ENCODE data around the gene RFX2. TPM values are rescaled to one million over a fixed set of nuclear protein-coding genes. Genes with fewer than 3 reads are reported as not detected.
A peak's percentile ranks its signal among the peaks of the same experiment; 100 is the strongest.

The RFX2 gene
- total RNA-seq, 1 donor from 2014 or later = 5.2 TPM

GRCh38 chr19:6070207-6070681 is 40.1 kb downstream of the RFX2 start:
- H3K4me1 ChIP-seq (ENCODE audit: control insufficient read depth in 3 of 3, insufficient read depth in 3 of 3, low read length in 3 of 3) = peaks cover 15 to 30% (median 30%) of the 10 kb centered on the region in 3 donors
- H3K9me3 ChIP-seq (ENCODE audit: control insufficient read depth in 3 of 3, low read length in 3 of 3) = no peaks in the 10 kb centered on the region
- H3K27ac ChIP-seq (ENCODE audit: low read depth, low read length) = peak overlapping the region; percentile 29
- H3K27me3 ChIP-seq (ENCODE audit: control insufficient read depth in 3 of 3, insufficient read depth in 3 of 3, low read length in 3 of 3) = no peaks in the 10 kb centered on the region
- no peaks in the 10 kb centered on the region for H3K36me3 ChIP-seq (ENCODE audit: control insufficient read depth in 3 of 3, insufficient read depth in 3 of 3, low read length in 3 of 3)
- no peak overlapping the region for H3K9ac ChIP-seq (ENCODE audit: low read depth in 1 of 3, low read length in 3 of 3)
- no peak overlapping the region for H3K4me3 ChIP-seq (ENCODE audit: low read length in 3 of 3)

GRCh38 chr19:6069268-6069791 is 41.0 kb downstream of the RFX2 start:
- H3K27ac ChIP-seq (ENCODE audit: low read depth, low read length) = no peak overlapping the region
- H3K9ac ChIP-seq (ENCODE audit: low read depth in 1 of 3, low read length in 3 of 3) = no peak overlapping the region
- H3K4me3 ChIP-seq (ENCODE audit: low read length in 3 of 3) = no peak overlapping the region
- peaks cover 15 to 29% (median 27%) of the 10 kb centered on the region in 3 donors for H3K4me1 ChIP-seq (ENCODE audit: control insufficient read depth in 3 of 3, insufficient read depth in 3 of 3, low read length in 3 of 3)
- H3K9me3 ChIP-seq (ENCODE audit: control insufficient read depth in 3 of 3, low read length in 3 of 3) = no peaks in the 10 kb centered on the region
- H3K36me3 ChIP-seq (ENCODE audit: control insufficient read depth in 3 of 3, insufficient read depth in 3 of 3, low read length in 3 of 3) = no peaks in the 10 kb centered on the region
- H3K27me3 ChIP-seq (ENCODE audit: control insufficient read depth in 3 of 3, insufficient read depth in 3 of 3, low read length in 3 of 3) = peaks cover 0 to 2% (median 0%) of the 10 kb centered on the region in 3 donors

GRCh38 chr19:6068711-6069110 is 41.6 kb downstream of the RFX2 start:
- no peaks in the 10 kb centered on the region for H3K9me3 ChIP-seq (ENCODE audit: control insufficient read depth in 3 of 3, low read length in 3 of 3)
- peaks cover 17 to 32% (median 29%) of the 10 kb centered on the region in 3 donors for H3K4me1 ChIP-seq (ENCODE audit: control insufficient read depth in 3 of 3, insufficient read depth in 3 of 3, low read length in 3 of 3)
- H3K4me3 ChIP-seq (ENCODE audit: low read length in 3 of 3) = no peak overlapping the region
- no peak overlapping the region for H3K9ac ChIP-seq (ENCODE audit: low read depth in 1 of 3, low read length in 3 of 3)
- no peaks in the 10 kb centered on the region for H3K36me3 ChIP-seq (ENCODE audit: control insufficient read depth in 3 of 3, insufficient read depth in 3 of 3, low read length in 3 of 3)
- H3K27ac ChIP-seq (ENCODE audit: low read depth, low read length) = no peak overlapping the region
- peaks cover 0 to 8% (median 0%) of the 10 kb centered on the region in 3 donors for H3K27me3 ChIP-seq (ENCODE audit: control insufficient read depth in 3 of 3, insufficient read depth in 3 of 3, low read length in 3 of 3)

- peak overlapping the region; percentile 84 for H3K27ac ChIP-seq (ENCODE audit: low read depth, low read length)
- no peaks in the 10 kb centered on the region for H3K36me3 ChIP-seq (ENCODE audit: control insufficient read depth in 3 of 3, insufficient read depth in 3 of 3, low read length in 3 of 3)
- no peak overlapping the region for H3K4me3 ChIP-seq (ENCODE audit: low read length in 3 of 3)
- no peaks in the 10 kb centered on the region for H3K9me3 ChIP-seq (ENCODE audit: control insufficient read depth in 3 of 3, low read length in 3 of 3)
- no peak overlapping the region for H3K9ac ChIP-seq (ENCODE audit: low read depth in 1 of 3, low read length in 3 of 3)
- H3K4me1 ChIP-seq (ENCODE audit: control insufficient read depth in 3 of 3, insufficient read depth in 3 of 3, low read length in 3 of 3) = peaks cover 24 to 38% (median 34%) of the 10 kb centered on the region in 3 donors
- H3K27me3 ChIP-seq (ENCODE audit: control insufficient read depth in 3 of 3, insufficient read depth in 3 of 3, low read length in 3 of 3) = peaks cover 0 to 10% (median 2%) of the 10 kb centered on the region in 3 donors
Observed at GRCh38 chr19:6067975-6068374, 42.3 kb downstream of the RFX2 start.

GRCh38 chr19:6066661-6067646 is 43.3 kb downstream of the RFX2 start:
- peak overlapping the region; percentile 84 for H3K27ac ChIP-seq (ENCODE audit: low read depth, low read length)
- peaks cover 0 to 10% (median 2%) of the 10 kb centered on the region in 3 donors for H3K27me3 ChIP-seq (ENCODE audit: control insufficient read depth in 3 of 3, insufficient read depth in 3 of 3, low read length in 3 of 3)
- H3K36me3 ChIP-seq (ENCODE audit: control insufficient read depth in 3 of 3, insufficient read depth in 3 of 3, low read length in 3 of 3) = no peaks in the 10 kb centered on the region
- H3K9ac ChIP-seq (ENCODE audit: low read depth in 1 of 3, low read length in 3 of 3) = peak overlapping the region in 2 of 3 donors; percentile 40 to 65
- H3K4me1 ChIP-seq (ENCODE audit: control insufficient read depth in 3 of 3, insufficient read depth in 3 of 3, low read length in 3 of 3) = peaks cover 32 to 48% (median 42%) of the 10 kb centered on the region in 3 donors
- no peaks in the 10 kb centered on the region for H3K9me3 ChIP-seq (ENCODE audit: control insufficient read depth in 3 of 3, low read length in 3 of 3)
- H3K4me3 ChIP-seq (ENCODE audit: low read length in 3 of 3) = peak overlapping the region in 1 of 3 donors; percentile 46

- Histone ChIP-seq H3K36me3 (ENCODE audit: control insufficient read depth in 3 of 3, insufficient read depth in 3 of 3, low read length in 3 of 3) (no peaks in the 10 kb centered on the region), H3K4me1 (ENCODE audit: control insufficient read depth in 3 of 3, insufficient read depth in 3 of 3, low read length in 3 of 3) (peaks cover 35 to 57% (median 52%) of the 10 kb centered on the region in 3 donors)
Observed at GRCh38 chr19:6065685-6066374, 44.5 kb downstream of the RFX2 start.

GRCh38 chr19:6064336-6065073 is 45.8 kb downstream of the RFX2 start:
- no peak overlapping the region for H3K4me3 ChIP-seq (ENCODE audit: low read length in 3 of 3)
- H3K9me3 ChIP-seq (ENCODE audit: control insufficient read depth in 3 of 3, low read length in 3 of 3) = no peaks in the 10 kb centered on the region
- no peak overlapping the region for H3K9ac ChIP-seq (ENCODE audit: low read depth in 1 of 3, low read length in 3 of 3)
- no peaks in the 10 kb centered on the region for H3K36me3 ChIP-seq (ENCODE audit: control insufficient read depth in 3 of 3, insufficient read depth in 3 of 3, low read length in 3 of 3)
- H3K4me1 ChIP-seq (ENCODE audit: control insufficient read depth in 3 of 3, insufficient read depth in 3 of 3, low read length in 3 of 3) = peaks cover 39 to 59% (median 56%) of the 10 kb centered on the region in 3 donors
- H3K27me3 ChIP-seq (ENCODE audit: control insufficient read depth in 3 of 3, insufficient read depth in 3 of 3, low read length in 3 of 3) = peaks cover 0 to 14% (median 2%) of the 10 kb centered on the region in 3 donors
- H3K27ac ChIP-seq (ENCODE audit: low read depth, low read length) = peak overlapping the region; percentile 28

More at GRCh38 chr19:6065685-6066374, 44.5 kb downstream of the RFX2 start:
- H3K27me3 ChIP-seq (ENCODE audit: control insufficient read depth in 3 of 3, insufficient read depth in 3 of 3, low read length in 3 of 3) = peaks cover 0 to 14% (median 2%) of the 10 kb centered on the region in 3 donors
- H3K4me3 ChIP-seq (ENCODE audit: low read length in 3 of 3) = peak overlapping the region in 2 of 3 donors; percentile 11 to 46
- H3K27ac ChIP-seq (ENCODE audit: low read depth, low read length) = peak overlapping the region; percentile 84
- no peaks in the 10 kb centered on the region for H3K9me3 ChIP-seq (ENCODE audit: control insufficient read depth in 3 of 3, low read length in 3 of 3)
- H3K9ac ChIP-seq (ENCODE audit: low read depth in 1 of 3, low read length in 3 of 3) = peak overlapping the region in 2 of 3 donors; percentile 40 to 66

- Histone ChIP-seq H3K27ac (ENCODE audit: low read depth, low read length) (peak overlapping the region; percentile 79), H3K9ac (ENCODE audit: low read depth in 1 of 3, low read length in 3 of 3) (no peak overlapping the region), H3K36me3 (ENCODE audit: control insufficient read depth in 3 of 3, insufficient read depth in 3 of 3, low read length in 3 of 3) (no peaks in the 10 kb centered on the region), H3K4me3 (ENCODE audit: low read length in 3 of 3) (no peak overlapping the region), H3K27me3 (ENCODE audit: control insufficient read depth in 3 of 3, insufficient read depth in 3 of 3, low read length in 3 of 3) (peaks cover 0 to 14% (median 2%) of the 10 kb centered on the region in 3 donors), H3K9me3 (ENCODE audit: control insufficient read depth in 3 of 3, low read length in 3 of 3) (no peaks in the 10 kb centered on the region), H3K4me1 (ENCODE audit: control insufficient read depth in 3 of 3, insufficient read depth in 3 of 3, low read length in 3 of 3) (peaks cover 39 to 57% (median 56%) of the 10 kb centered on the region in 3 donors)
Observed at GRCh38 chr19:6063576-6064335, 46.5 kb downstream of the RFX2 start.

Data from skeletal muscle tissue (tissue), 4 donors.